HepG2 (cell line): Measurements from ENCODE around the gene TSNAXIP1. TPM values are rescaled to one million over a fixed set of nuclear protein-coding genes. Genes with fewer than 3 reads are reported as not detected.
A peak's percentile ranks its signal among the peaks of the same experiment; 100 is the strongest.

Experiments
- AKAP8 ChIP-seq: sonication (generic); formaldehyde crosslinking; IDR thresholded peaks from 2 replicates; pipeline ENCODE4 v1.5.1; 2020; ENCODE audit warnings: mild to moderate bottlenecking, missing genetic modification reagents
- ARID2 ChIP-seq: sonication (generic); formaldehyde crosslinking; IDR thresholded peaks from 2 replicates; pipeline ENCODE4 v1.8.1; 2022; ENCODE audit warnings: mild to moderate bottlenecking, missing genetic modification reagents, borderline replicate concordance
- BRD4 ChIP-seq: sonication (generic); formaldehyde crosslinking; IDR thresholded peaks from 2 replicates; pipeline ENCODE4 v1.4.0; 2020; ENCODE audit warnings: missing genetic modification reagents
- HNF4A ChIP-seq: sonication (generic); formaldehyde crosslinking; IDR thresholded peaks from 2 replicates; pipeline ENCODE4 v1.4.0; 2020; ENCODE audit warnings: missing genetic modification reagents
- HNRNPK ChIP-seq: fragments of 200-400 bp; formaldehyde crosslinking; IDR thresholded peaks from 2 replicates; pipeline ENCODE4 v1.6.1; 2018; ENCODE audit warnings: low read length, low read depth, moderate library complexity, mild to moderate bottlenecking; ENCODE audit not compliant: poor library complexity, severe bottlenecking
- KMT2A ChIP-seq: sonication (generic); formaldehyde crosslinking; IDR thresholded peaks from 2 replicates; pipeline ENCODE4 v1.4.0; 2020; ENCODE audit warnings: missing genetic modification reagents
- MTA1 ChIP-seq: sonication (generic); formaldehyde crosslinking; IDR thresholded peaks from 2 replicates; pipeline ENCODE4 v1.4.0; 2020; ENCODE audit warnings: missing genetic modification reagents, mild to moderate bottlenecking, borderline replicate concordance
- MTF1 ChIP-seq: sonication (generic); formaldehyde crosslinking; IDR thresholded peaks from 2 replicates; pipeline ENCODE4 v1.5.0; 2020; ENCODE audit warnings: missing genetic modification reagents
- NFYC ChIP-seq: IDR thresholded peaks from 2 replicates; pipeline ENCODE4 v1.6.1; 2016; ENCODE audit warnings: missing genetic modification reagents, missing compliant biosample characterization
- PPARG ChIP-seq: conservative IDR thresholded peaks from 2 replicates; pipeline ENCODE4 v1.6.1; 2016; ENCODE audit warnings: missing biosample characterization, missing genetic modification reagents
- RARG ChIP-seq: sonication (generic); formaldehyde crosslinking; IDR thresholded peaks from 2 replicates; pipeline ENCODE4 v1.4.0; 2020; ENCODE audit warnings: low read depth, mild to moderate bottlenecking, missing genetic modification reagents
- THAP7 ChIP-seq: sonication (generic); formaldehyde crosslinking; IDR thresholded peaks from 2 replicates; pipeline ENCODE4 v1.8.1; 2023; ENCODE audit warnings: mild to moderate bottlenecking, missing genetic modification reagents
- ZFAT ChIP-seq: sonication (generic); formaldehyde crosslinking; conservative IDR thresholded peaks from 2 replicates; pipeline ENCODE4 v1.8.1; 2023; ENCODE audit warnings: missing genetic modification reagents, inconsistent platforms
- ZKSCAN5 ChIP-seq: sonication (generic); formaldehyde crosslinking; IDR thresholded peaks from 2 replicates; pipeline ENCODE4 v1.5.1; 2020; ENCODE audit warnings: mild to moderate bottlenecking, missing genetic modification reagents
- ZNF224 ChIP-seq: sonication (generic); formaldehyde crosslinking; IDR thresholded peaks from 2 replicates; pipeline ENCODE4 v1.5.0; 2020; ENCODE audit warnings: mild to moderate bottlenecking, missing genetic modification reagents
- ZNF331 ChIP-seq: sonication (generic); formaldehyde crosslinking; IDR thresholded peaks from 2 replicates; pipeline ENCODE4 v1.4.0; 2020; ENCODE audit warnings: missing genetic modification reagents
- ZNF580 ChIP-seq: IDR thresholded peaks from 2 replicates; pipeline ENCODE4 v1.6.1; 2016; ENCODE audit warnings: low read depth, borderline replicate concordance
- ZNF605 ChIP-seq: sonication (generic); formaldehyde crosslinking; IDR thresholded peaks from 2 replicates; pipeline ENCODE4 v1.8.0; 2022; ENCODE audit warnings: mild to moderate bottlenecking, missing genetic modification reagents
- ZNF724P ChIP-seq: sonication (generic); formaldehyde crosslinking; IDR thresholded peaks from 2 replicates; pipeline ENCODE4 v1.8.0; 2022; ENCODE audit warnings: missing genetic modification reagents, borderline replicate concordance
- ZNF772 ChIP-seq: sonication (generic); formaldehyde crosslinking; IDR thresholded peaks from 2 replicates; pipeline ENCODE4 v1.5.0; 2020; ENCODE audit warnings: mild to moderate bottlenecking, missing genetic modification reagents
- polyA plus RNA-seq, 8 experiments: library from polyadenylated mRNA; depleted of rRNA in 3 of 8; stranded (reverse) in 7 of 8; unstranded in 1 of 8; fragments of >200 nt; fragmentation: Illumina TruSeq in 4 of 8; extraction: Trizol in 4 of 8; gene quantifications; 2 replicates each; pipeline versions ENCODE4 v1.2.1 to v1.2.3, GENCODE V29; 2011 to 2016; ENCODE audit warnings: low read depth in 4 of 8, missing spikeins in 1 of 8, mixed read lengths in 1 of 8; ENCODE audit not compliant: insufficient read depth in 1 of 8
- total RNA-seq, 5 experiments: library from RNA; depleted of rRNA; stranded (reverse); fragments of >200 nt; fragmentation: Illumina TruSeq; extraction: Trizol; gene quantifications; 2 replicates each; pipeline ENCODE4 v1.2.3, GENCODE V29; 2016; ENCODE audit warnings: low read depth in 1 of 5
- TF ChIP-seq, protein P1 (sequence below): sonication (generic); formaldehyde crosslinking; IDR thresholded peaks from 2 replicates; pipeline ENCODE4 v1.9.0; 2022; ENCODE audit warnings: missing genetic modification reagents, mild to moderate bottlenecking, borderline replicate concordance
- TF ChIP-seq, protein P2 (sequence below): sonication (generic); formaldehyde crosslinking; IDR thresholded peaks from 2 replicates; pipeline ENCODE4 v1.8.0; 2022; ENCODE audit warnings: mild to moderate bottlenecking, missing genetic modification reagents; ENCODE audit not compliant: insufficient replicate concordance

The TSNAXIP1 gene
- total and polyA plus RNA-seq, 2 of the 13 experiments (the other 11 are each of a cell fraction or from before 2014, with no cell fraction given) = 0.37 to 0.86 TPM

DNA sequence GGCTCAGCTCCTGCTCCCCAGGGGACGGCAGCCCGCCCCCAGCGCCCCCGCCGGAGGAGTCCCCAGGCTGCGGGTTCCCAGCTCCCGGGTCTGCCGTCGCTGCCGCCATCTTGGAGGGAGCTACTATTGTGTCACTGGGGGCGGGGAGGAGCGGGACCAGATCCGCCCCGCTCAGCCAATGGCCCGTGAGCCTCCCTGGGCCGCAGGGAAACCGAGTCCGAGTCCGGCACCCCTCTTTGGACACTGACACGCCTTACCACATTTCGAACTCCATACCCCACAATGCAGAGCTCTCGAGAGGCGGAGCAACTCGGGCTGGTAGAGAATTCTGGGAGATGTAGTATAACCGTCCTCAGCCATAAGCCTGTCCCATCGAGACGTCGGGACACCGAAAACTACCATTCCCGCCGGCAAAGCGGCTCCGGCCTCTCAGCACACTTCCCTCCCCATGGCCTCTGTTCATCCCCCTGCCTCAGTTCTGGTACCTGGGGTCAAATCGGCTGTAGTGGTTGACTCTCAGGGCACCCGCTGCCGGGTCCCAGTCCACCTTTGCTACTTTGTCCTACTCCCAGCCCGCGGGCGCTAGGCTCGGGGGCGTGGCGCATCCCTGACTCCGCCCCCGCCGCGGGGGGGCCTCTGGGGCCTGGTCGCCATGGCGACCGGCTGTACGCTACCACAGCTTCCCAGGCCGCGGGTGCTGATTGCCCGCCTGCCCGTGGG lies at the start of gene TSNAXIP1, which contains the start of gene RANBP10 (continued):
- TF ChIP-seq THAP7 (CRISPR knock-in tag) = no peak
- no peak for TF ChIP-seq HNRNPK
- TF ChIP-seq HNF4A = no peak
- no peak for TF ChIP-seq ZNF605
- TF ChIP-seq PPARG (CRISPR knock-in tag) = 0 out of 2 replicates have a peak, but pooled peaks have one; percentile 17
- TF ChIP-seq ZNF224 (CRISPR knock-in tag) = peak; percentile 89
- TF ChIP-seq, protein P1, sequence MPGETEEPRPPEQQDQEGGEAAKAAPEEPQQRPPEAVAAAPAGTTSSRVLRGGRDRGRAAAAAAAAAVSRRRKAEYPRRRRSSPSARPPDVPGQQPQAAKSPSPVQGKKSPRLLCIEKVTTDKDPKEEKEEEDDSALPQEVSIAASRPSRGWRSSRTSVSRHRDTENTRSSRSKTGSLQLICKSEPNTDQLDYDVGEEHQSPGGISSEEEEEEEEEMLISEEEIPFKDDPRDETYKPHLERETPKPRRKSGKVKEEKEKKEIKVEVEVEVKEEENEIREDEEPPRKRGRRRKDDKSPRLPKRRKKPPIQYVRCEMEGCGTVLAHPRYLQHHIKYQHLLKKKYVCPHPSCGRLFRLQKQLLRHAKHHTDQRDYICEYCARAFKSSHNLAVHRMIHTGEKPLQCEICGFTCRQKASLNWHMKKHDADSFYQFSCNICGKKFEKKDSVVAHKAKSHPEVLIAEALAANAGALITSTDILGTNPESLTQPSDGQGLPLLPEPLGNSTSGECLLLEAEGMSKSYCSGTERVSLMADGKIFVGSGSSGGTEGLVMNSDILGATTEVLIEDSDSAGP (CRISPR knock-in tag) = peak; percentile 77
- no peak; the same call in 1 of the 2 replicates for TF ChIP-seq ZNF580 (CRISPR knock-in tag)
- TF ChIP-seq, protein P2, sequence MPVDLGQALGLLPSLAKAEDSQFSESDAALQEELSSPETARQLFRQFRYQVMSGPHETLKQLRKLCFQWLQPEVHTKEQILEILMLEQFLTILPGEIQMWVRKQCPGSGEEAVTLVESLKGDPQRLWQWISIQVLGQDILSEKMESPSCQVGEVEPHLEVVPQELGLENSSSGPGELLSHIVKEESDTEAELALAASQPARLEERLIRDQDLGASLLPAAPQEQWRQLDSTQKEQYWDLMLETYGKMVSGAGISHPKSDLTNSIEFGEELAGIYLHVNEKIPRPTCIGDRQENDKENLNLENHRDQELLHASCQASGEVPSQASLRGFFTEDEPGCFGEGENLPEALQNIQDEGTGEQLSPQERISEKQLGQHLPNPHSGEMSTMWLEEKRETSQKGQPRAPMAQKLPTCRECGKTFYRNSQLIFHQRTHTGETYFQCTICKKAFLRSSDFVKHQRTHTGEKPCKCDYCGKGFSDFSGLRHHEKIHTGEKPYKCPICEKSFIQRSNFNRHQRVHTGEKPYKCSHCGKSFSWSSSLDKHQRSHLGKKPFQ (CRISPR knock-in tag) = peak; percentile 58
- TF ChIP-seq RARG (CRISPR knock-in tag) = no peak
- no peak for TF ChIP-seq ARID2 (CRISPR knock-in tag)
- TF ChIP-seq AKAP8 = no peak
- no peak; the same call in 1 of the 2 replicates for TF ChIP-seq ZNF724P (CRISPR knock-in tag)
- no peak for TF ChIP-seq ZKSCAN5 (CRISPR knock-in tag)
- TF ChIP-seq ZNF331 = peak; percentile 38
- peak; percentile 82 for TF ChIP-seq KMT2A (CRISPR knock-in tag)
- peak; percentile 89 for TF ChIP-seq NFYC (CRISPR knock-in tag)
- TF ChIP-seq ZNF772 = peak; percentile 75
- peak; percentile 40; the same call in 1 of the 2 replicates for TF ChIP-seq BRD4 (CRISPR knock-in tag)
- TF ChIP-seq ZFAT (CRISPR knock-in tag) = no peak
- TF ChIP-seq MTA1 (CRISPR knock-in tag) = no peak; the same call in 1 of the 2 replicates
- TF ChIP-seq MTF1 (CRISPR knock-in tag) = no peak; the same call in 1 of the 2 replicates
